ENCODE data around the gene ERCC8. TPM values are rescaled to one million over a fixed set of nuclear protein-coding genes. Genes with fewer than 3 reads are reported as not detected.

Gene ERCC8
- total RNA-seq, 2 donors from 2014 or later: 12.3 to 12.5 TPM

DNA sequence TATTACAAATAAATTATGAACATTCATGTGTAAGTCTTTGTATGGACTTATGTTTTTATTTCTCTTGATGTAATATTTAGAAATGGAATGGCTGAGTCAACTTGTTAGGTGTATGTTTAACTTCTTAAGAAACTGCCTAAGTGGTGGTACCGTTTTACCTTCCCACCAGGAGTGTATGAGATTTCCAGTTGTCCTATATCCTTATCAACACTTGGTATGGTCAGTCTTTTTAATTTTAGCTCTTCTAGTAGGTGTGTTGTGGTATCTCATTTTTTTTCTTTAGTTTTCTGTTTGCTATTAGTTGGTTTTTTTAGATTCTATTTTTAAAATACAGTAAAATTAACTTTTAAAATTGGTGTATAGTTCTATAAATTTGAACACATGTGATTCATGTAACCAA lies 3.9 kb upstream of the ERCC8 start:
- WGBS: 100% methylated on average over 1 of the region's 1 CpG
- TF ChIP-seq POLR2A (IDR thresholded peaks at IDR 0.05): no peak
- TF ChIP-seq, protein P1, sequence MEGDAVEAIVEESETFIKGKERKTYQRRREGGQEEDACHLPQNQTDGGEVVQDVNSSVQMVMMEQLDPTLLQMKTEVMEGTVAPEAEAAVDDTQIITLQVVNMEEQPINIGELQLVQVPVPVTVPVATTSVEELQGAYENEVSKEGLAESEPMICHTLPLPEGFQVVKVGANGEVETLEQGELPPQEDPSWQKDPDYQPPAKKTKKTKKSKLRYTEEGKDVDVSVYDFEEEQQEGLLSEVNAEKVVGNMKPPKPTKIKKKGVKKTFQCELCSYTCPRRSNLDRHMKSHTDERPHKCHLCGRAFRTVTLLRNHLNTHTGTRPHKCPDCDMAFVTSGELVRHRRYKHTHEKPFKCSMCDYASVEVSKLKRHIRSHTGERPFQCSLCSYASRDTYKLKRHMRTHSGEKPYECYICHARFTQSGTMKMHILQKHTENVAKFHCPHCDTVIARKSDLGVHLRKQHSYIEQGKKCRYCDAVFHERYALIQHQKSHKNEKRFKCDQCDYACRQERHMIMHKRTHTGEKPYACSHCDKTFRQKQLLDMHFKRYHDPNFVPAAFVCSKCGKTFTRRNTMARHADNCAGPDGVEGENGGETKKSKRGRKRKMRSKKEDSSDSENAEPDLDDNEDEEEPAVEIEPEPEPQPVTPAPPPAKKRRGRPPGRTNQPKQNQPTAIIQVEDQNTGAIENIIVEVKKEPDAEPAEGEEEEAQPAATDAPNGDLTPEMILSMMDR (IDR thresholded peaks at IDR 0.05): no peak
- no peak for TF ChIP-seq POLR2AphosphoS5 (IDR thresholded peaks at IDR 0.05)

DNA sequence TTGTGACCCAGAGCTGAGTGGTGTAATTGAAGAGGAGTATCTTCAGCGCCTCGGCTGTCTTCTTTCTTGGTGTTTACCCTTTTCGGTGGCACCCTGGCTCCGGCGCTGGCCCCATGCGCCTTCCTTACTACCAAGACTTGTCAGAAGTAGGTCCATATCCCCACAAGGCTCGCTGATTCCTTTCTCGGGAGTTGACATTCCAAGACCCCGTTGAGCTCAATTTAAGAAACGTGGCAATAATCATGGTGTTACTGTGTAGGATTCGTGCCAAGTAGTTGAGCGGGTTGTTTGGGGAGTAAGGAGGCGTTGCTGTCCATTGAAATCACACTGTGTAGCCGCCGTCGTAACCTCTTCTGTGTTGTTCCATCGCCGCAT lies 930 bp upstream of the ERCC8 start:
- Histone ChIP-seq H3K27ac (peak overlapping the region; percentile 81 to 82), H3K36me3 (no peaks in the 10 kb centered on the region), H3K4me3 (peak overlapping the region; percentile 59 to 69), H3K9me3 (no peaks in the 10 kb centered on the region), H3K4me1 (replicated peaks) (no peaks in the 10 kb centered on the region), H3K27me3 (replicated peaks; ENCODE audit: insufficient read depth) (no peaks in the 10 kb centered on the region)
- DNase-seq (ENCODE audit: low spot score): peak; percentile 39
- WGBS: under 1% methylated on average over 18 of the region's 18 CpGs
- intact Hi-C loops (cut with DNase I): loop anchor here (5.0 kb wide), 1 partner anchor 387 kb away; the partner anchor contains the start of gene ZSWIM6
- TF ChIP-seq POLR2A (IDR thresholded peaks at IDR 0.05): peak; percentile 10
- TF ChIP-seq, protein P1 (IDR thresholded peaks at IDR 0.05): no peak

More for the DNA sequence above, 3.9 kb upstream of the ERCC8 start:
- Histone ChIP-seq H3K36me3 (no peaks in the 10 kb centered on the region), H3K27ac (no peak overlapping the region), H3K4me1 (replicated peaks) (no peaks in the 10 kb centered on the region), H3K4me3 (no peak overlapping the region), H3K9me3 (no peaks in the 10 kb centered on the region), H3K27me3 (replicated peaks; ENCODE audit: insufficient read depth) (no peaks in the 10 kb centered on the region)
- no peak for DNase-seq (ENCODE audit: low spot score)
- intact Hi-C loops (cut with DNase I): loop anchor here (5.0 kb wide), 1 partner anchor 384 kb away; the partner anchor contains the start of gene ZSWIM6

DNA sequence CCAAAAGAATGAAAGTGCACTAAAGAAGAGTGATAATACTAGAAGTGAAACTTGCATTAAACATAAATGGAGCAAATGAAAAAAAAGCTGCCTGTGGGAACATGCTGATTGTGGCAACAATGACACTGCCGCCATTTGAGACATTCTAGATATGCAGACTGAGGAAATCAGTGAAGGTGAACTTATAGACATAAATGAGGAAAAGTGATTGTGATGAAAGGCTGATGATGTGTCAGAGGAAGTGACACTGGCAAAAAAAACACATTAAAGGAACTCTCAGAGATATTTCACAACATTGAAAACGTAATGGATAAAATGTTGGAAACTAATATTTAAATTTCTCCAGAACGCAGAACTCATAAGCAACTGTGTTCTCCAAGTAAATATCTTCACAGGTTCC lies 1.2 kb downstream of the ERCC8 start:
- DNase-seq (ENCODE audit: low spot score): no peak
- no peaks in the 10 kb centered on the region for H3K27me3 ChIP-seq (replicated peaks; ENCODE audit: insufficient read depth)
- no peak overlapping the region for H3K4me3 ChIP-seq
- intact Hi-C loops (cut with DNase I): no loop called here
- TF ChIP-seq POLR2AphosphoS5 (IDR thresholded peaks at IDR 0.05) (no peak), POLR2A (IDR thresholded peaks at IDR 0.05) (no peak)
- TF ChIP-seq, protein P1 (IDR thresholded peaks at IDR 0.05): no peak
- no peaks in the 10 kb centered on the region for H3K9me3 ChIP-seq
- H3K36me3 ChIP-seq: no peaks in the 10 kb centered on the region
- WGBS: 77% methylated on average over 3 of the region's 3 CpGs
- H3K4me1 ChIP-seq (replicated peaks): no peaks in the 10 kb centered on the region
- H3K27ac ChIP-seq: no peak overlapping the region

DNA sequence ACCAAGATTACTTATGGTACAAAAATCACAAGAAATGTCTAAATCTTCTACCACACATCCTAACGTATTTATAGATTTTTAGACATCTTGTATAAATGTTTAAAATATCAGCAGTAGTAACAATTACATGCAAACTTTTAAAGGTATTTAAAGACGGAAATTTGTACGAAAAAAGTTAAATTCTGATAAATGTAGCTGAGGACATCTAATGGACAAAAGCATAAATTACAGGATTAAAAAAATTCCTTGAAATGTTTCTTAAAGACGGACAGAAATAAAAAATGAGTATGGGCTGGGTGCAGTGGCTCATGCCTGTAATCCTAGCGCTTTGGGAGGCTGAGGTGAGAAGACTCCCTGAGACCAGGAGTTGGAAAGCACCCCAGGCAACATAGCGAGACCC lies 15.8 kb downstream of the ERCC8 start:
- TF ChIP-seq POLR2AphosphoS5 (IDR thresholded peaks at IDR 0.05) (no peak), POLR2A (IDR thresholded peaks at IDR 0.05) (no peak)
- TF ChIP-seq, protein P1 (IDR thresholded peaks at IDR 0.05): no peak
- Histone ChIP-seq H3K36me3 (no peaks in the 10 kb centered on the region), H3K4me1 (replicated peaks) (no peaks in the 10 kb centered on the region), H3K9me3 (no peaks in the 10 kb centered on the region), H3K27ac (no peak overlapping the region), H3K27me3 (replicated peaks; ENCODE audit: insufficient read depth) (no peaks in the 10 kb centered on the region), H3K4me3 (no peak overlapping the region)
- intact Hi-C loops (cut with DNase I): no loop called here
- DNase-seq (ENCODE audit: low spot score): no peak
- WGBS: 82% methylated on average over 6 of the region's 6 CpGs

DNA sequence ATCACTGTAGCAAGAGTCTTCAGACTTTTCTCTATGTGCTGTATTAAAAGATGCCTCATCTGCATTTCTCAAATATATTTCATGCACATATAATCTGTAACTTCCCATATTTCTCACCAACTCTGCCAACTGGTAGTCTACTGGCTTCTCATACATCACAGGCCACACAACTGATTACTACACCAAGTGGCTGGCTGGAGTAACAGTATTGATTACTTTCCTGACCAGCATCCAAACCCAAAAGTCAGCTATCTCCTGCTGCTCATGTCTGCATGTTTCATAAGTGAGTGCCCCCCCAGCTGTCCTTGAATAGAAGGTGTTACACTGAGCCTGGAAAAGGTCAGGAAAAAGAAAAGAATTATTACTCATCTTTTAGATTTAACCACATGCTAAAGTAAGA lies 17.4 kb downstream of the ERCC8 start:
- TF ChIP-seq, protein P1 (IDR thresholded peaks at IDR 0.05): no peak
- no peak for TF ChIP-seq POLR2A (IDR thresholded peaks at IDR 0.05)
- no peak for TF ChIP-seq POLR2AphosphoS5 (IDR thresholded peaks at IDR 0.05)
- H3K27me3 ChIP-seq (replicated peaks; ENCODE audit: insufficient read depth): no peaks in the 10 kb centered on the region
- H3K36me3 ChIP-seq: no peaks in the 10 kb centered on the region
- no peak overlapping the region for H3K4me3 ChIP-seq
- DNase-seq (ENCODE audit: low spot score): no peak
- no peak overlapping the region for H3K27ac ChIP-seq
- intact Hi-C loops (cut with DNase I): no loop called here
- H3K9me3 ChIP-seq: no peaks in the 10 kb centered on the region
- no peaks in the 10 kb centered on the region for H3K4me1 ChIP-seq (replicated peaks)

All from prostate gland (tissue), 2 donors.